SK-N-MC (cell line): ENCODE results near the gene RAMAC.

Experiments
- EZH2 ChIP-seq: fragments of 200-600 bp; sonication (generic); IDR thresholded peaks from one replicate; pipeline ENCODE4 v1.6.1; 2017; ENCODE audit warnings: antibody characterized with exemption
- FOXP2 ChIP-seq: optimal IDR thresholded peaks from 2 replicates; pipeline ENCODE3; 2011; ENCODE audit warnings: mild to moderate bottlenecking, moderate library complexity; ENCODE audit not compliant: insufficient read depth; ENCODE audit errors: extremely low read length, control extremely low read depth
- POLR2AphosphoS5 ChIP-seq: IDR thresholded peaks from 2 replicates; pipeline ENCODE4 v1.6.1; 2012; ENCODE audit warnings: mild to moderate bottlenecking, low read depth, low read length, borderline replicate concordance

- TF ChIP-seq EZH2, result no peak
- TF ChIP-seq POLR2AphosphoS5, result peak; percentile 85
- TF ChIP-seq FOXP2, result no peak
These were observed at the start of gene RAMAC for GRCh38 chr15:82985688-82986441.
